Renal pelvis (tissue), 4 donors: ENCODE data around the gene PRDM10. TPM values are rescaled to one million over a fixed set of nuclear protein-coding genes. Genes with fewer than 3 reads are reported as not detected.

Experiments
- DNase-seq: peaks from one replicate; pipeline ENCODE4 v3.0.0-alpha.2; 2013
- polyA plus RNA-seq, 3 donors: library from polyadenylated mRNA; unstranded; fragments of 120-200 nt; gene quantifications; one replicate each; pipeline ENCODE4 v1.2.1, GENCODE V29; 2013; ENCODE audit not compliant: insufficient read length in 3 of 3

PRDM10 gene
- polyA plus RNA-seq, 3 donors, result 8.6 to 11.0 (median 10.3) TPM

- no peak for DNase-seq
Measured at GRCh38 chr11:129948926-129949466, 53.6 kb downstream of the PRDM10 start.

- no peak for DNase-seq
Measured at GRCh38 chr11:129947474-129947873, 55.2 kb downstream of the PRDM10 start.

- DNase-seq, result no peak
Measured at GRCh38 chr11:129946965-129947364, 55.7 kb downstream of the PRDM10 start.

- no peak for DNase-seq
Measured at GRCh38 chr11:129946256-129946655, 56.4 kb downstream of the PRDM10 start.

GRCh38 chr11:129945373-129945772 is 57.3 kb downstream of the PRDM10 start:
- no peak for DNase-seq

GRCh38 chr11:129944696-129945095 is 57.9 kb downstream of the PRDM10 start:
- no peak for DNase-seq

- DNase-seq, result no peak
Measured at GRCh38 chr11:129943036-129943435, 59.6 kb downstream of the PRDM10 start.

- no peak for DNase-seq
Measured at GRCh38 chr11:129939510-129939909, 63.1 kb downstream of the PRDM10 start.

GRCh38 chr11:129938764-129939163 is 63.9 kb downstream of the PRDM10 start:
- no peak for DNase-seq

GRCh38 chr11:129937592-129938238 is 64.9 kb downstream of the PRDM10 start:
- DNase-seq, result peak; percentile 45

GRCh38 chr11:129935723-129936122 is 66.9 kb downstream of the PRDM10 start:
- no peak for DNase-seq

GRCh38 chr11:129933891-129934290 is 68.7 kb downstream of the PRDM10 start:
- no peak for DNase-seq

GRCh38 chr11:129933262-129933661 is 69.4 kb downstream of the PRDM10 start:
- DNase-seq, result no peak

- no peak for DNase-seq
Measured at GRCh38 chr11:129932381-129933067, 70.1 kb downstream of the PRDM10 start.

GRCh38 chr11:129930743-129931142 is 71.9 kb downstream of the PRDM10 start:
- no peak for DNase-seq

- no peak for DNase-seq
Measured at GRCh38 chr11:129930296-129930695, 72.3 kb downstream of the PRDM10 start.

GRCh38 chr11:129929721-129930120 is 72.9 kb downstream of the PRDM10 start:
- no peak for DNase-seq

- DNase-seq, result no peak
Measured at GRCh38 chr11:129928923-129929692, 73.5 kb downstream of the PRDM10 start.

GRCh38 chr11:129922674-129923073 is 80.0 kb downstream of the PRDM10 start:
- no peak for DNase-seq

- DNase-seq, result no peak
Measured at GRCh38 chr11:129918361-129918760, 84.3 kb downstream of the PRDM10 start.

GRCh38 chr11:129917231-129917630 is 85.4 kb downstream of the PRDM10 start:
- no peak for DNase-seq

GRCh38 chr11:129911298-129911697 is 91.3 kb downstream of the PRDM10 start:
- DNase-seq, result no peak

GRCh38 chr11:129910360-129910759 is 92.3 kb downstream of the PRDM10 start:
- DNase-seq, result no peak
